GM21717 (cell line): ENCODE results near the gene HMGXB3.
A peak's percentile ranks its signal among the peaks of the same experiment; 100 is the strongest.
"Not testable (repeated sequence)": the region's sequence is repeated elsewhere in the genome, so short reads cannot be mapped to it uniquely, and the experiment has no call there.

Experiments
- ATAC-seq: cut with Tn5 transposase; IDR thresholded peaks from one replicate; pipeline ENCODE4 v1.9.1; 2021; ENCODE audit warnings: mild to moderate bottlenecking, moderate library complexity; ENCODE audit not compliant: unreplicated experiment

Gene HMGXB3

DNA sequence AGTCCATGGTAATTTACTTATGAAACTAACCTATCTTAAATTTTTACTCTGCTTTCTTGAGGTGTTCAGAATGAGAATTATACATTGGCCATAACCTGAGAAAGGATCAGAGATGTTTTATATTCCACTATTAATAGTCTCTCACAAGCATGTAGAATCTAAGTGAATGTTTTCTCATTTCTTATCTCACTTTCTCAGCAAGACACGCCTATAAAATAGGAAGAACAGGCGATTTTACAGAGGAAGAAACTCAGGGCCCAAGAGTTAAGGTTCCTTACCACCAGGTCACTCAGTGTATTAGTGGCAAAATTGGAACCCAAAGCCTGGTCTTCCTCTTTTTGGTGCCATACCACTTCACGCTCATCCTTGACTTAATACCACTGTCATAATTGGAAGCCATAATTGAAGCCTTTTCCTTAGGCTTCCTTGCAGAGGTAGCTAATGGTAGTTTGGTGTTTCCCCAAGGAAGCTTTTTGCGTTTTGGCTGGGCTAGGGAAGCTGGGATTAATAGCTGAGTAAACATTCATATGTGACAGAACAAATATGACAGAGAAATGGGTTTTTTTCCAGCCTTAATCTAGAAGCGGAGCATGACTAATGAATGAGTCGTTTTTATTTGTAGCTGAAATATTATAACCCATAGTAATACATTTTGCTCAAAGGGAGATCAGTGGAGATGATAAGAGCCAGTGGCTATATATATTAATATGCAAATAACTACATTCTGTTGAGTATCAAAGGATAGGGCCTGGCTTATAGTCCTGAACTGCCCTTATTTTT, 16.9 kb downstream of the HMGXB3 start:
- ATAC-seq, result no peak

GRCh38 chr5:150020249-150020648, 19.7 kb downstream of the HMGXB3 start:
- no peak for ATAC-seq

GRCh38 chr5:150021491-150022157, 21.1 kb downstream of the HMGXB3 start:
- ATAC-seq, result no peak

- ATAC-seq, result no peak
These were observed 21.6 kb downstream of the HMGXB3 start for GRCh38 chr5:150022158-150022531.

GRCh38 chr5:150022681-150023080, 22.1 kb downstream of the HMGXB3 start:
- no peak for ATAC-seq

- no peak for ATAC-seq
These were observed 22.6 kb downstream of the HMGXB3 start for GRCh38 chr5:150023136-150023535.

GRCh38 chr5:150024346-150024984, 23.9 kb downstream of the HMGXB3 start:
- no peak for ATAC-seq

- ATAC-seq, result no peak
These were observed 26.2 kb downstream of the HMGXB3 start for GRCh38 chr5:150026682-150027172.

- not testable (repeated sequence) for ATAC-seq
These were observed 27.5 kb downstream of the HMGXB3 start for GRCh38 chr5:150028047-150028446.

DNA sequence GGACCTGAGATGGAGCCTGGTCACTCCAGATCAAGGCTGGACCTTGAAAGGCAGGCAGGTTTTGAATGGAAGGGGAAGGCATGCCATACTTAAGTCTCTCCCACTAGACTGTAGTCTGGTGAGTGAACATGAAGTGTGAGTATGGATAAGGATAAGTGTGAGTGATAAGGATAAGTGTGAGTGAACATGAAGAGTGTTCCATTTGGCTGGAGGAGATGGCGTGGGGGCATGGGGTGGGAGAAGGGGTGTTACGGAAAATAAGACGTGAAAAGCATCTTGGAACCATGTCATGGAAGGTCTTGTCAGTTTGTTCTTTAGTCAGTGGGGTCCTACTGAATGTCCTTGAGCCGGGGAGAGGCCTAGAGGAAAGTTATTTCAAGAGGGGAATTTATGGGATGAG, 32.8 kb downstream of the HMGXB3 start:
- no peak for ATAC-seq

DNA sequence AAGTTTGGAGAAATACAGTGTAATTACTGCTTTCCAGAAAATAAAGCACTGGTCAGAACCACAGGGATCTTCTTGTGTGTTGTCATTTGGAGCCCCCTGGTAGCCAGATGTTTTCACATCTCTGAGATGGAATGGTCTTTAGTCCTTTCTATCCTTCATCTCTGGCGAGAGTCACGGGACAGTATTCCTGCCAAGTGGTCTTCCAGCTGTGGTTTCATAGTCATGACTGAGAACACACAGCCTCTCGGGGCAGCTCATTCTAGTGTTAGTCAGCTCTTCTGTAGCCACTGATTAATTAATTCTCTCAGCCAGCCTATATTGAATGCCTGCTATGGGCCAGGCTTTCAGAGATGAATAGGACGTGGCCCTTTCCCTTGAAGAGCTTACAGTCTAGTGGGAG, 34.1 kb downstream of the HMGXB3 start:
- no peak for ATAC-seq

DNA sequence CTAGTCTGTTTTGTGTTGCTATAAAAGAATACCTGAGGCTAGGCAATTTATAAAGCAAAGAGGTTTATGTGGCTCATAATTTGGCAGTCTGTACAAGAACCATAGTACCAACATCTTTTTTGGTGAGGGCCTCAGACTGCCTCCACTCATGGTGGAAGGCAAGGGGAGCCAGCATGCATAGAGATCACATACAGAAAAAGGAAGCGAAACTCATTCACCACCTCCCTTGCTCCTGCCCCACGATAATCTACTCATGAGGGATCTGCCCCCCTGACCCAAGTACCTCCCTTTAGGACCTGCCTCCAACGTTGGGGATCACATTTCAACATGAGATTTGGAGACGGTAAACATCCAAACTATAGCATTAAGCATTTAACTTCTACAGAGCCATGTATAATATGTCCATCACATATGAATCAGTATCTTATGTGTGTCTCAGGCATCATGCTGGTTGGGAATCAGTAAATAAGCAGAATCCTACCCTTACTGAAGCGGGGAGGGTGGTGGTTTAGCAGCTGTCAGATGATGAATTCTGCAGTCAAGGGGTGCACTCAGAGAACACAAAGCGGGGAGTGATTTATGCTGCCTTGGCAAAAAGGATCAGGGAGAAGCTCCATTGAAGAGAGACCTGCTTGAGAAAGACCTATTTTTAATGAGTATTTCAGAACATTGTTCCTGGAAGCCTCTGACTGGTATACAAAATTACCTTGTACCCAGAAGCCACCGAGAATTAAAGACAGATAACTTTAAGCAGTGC, 34.8 kb downstream of the HMGXB3 start:
- peak; percentile 97 for ATAC-seq

GRCh38 chr5:150036513-150036912, 36.0 kb downstream of the HMGXB3 start:
- no peak for ATAC-seq

DNA sequence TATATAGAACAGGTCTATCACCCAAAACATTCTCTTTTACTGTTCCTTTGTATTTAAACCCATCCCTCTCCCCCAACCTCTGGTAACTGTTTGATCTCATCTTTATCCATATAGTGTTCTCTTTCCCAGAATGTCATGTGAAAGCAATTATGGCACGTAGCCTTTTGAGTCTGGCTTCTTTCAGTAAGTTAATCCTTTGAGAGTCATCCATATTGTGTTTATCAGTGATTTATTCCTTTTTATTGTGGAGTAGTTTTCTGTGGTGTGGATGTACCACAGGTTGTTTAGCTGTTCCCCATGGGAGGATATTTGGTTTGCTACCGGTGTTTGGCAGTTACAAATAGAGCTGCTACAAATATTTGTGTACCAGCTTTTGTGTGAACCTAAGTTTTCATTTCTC, 38.0 kb downstream of the HMGXB3 start:
- ATAC-seq, result no peak

GRCh38 chr5:150042459-150042858, 41.9 kb downstream of the HMGXB3 start:
- no peak for ATAC-seq

DNA sequence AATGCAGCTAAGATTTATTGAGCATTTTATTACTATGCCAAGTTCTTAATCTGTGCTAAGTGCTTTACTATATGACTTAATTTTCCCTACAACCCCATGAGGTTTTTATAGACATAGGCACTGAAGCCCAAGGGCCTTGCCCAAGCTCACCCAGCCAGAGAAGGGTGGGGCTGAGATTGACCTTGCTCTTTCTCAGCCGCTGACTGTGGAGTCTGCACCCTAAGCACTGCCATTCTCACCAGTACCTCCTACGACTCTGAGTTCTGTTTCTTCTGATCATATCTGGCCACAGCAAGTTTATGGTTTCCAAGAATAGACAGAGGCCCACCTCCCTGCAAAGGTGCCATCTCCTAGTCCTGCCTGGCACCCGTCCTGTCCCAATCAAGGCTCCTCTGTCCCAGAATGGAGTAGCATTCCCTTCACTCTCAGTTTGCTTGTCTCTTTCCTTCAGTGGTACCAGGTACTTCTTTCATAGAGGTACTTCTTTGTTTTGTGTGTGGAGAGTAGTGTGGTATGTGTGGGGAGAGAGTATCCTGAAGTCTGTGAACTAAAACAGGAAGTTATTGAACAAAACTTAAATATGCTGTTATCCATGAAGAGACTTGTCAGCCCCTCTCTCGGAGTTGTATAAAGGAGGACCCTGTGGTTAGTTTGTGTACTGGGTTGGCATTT, 43.3 kb downstream of the HMGXB3 start:
- ATAC-seq, result no peak

DNA sequence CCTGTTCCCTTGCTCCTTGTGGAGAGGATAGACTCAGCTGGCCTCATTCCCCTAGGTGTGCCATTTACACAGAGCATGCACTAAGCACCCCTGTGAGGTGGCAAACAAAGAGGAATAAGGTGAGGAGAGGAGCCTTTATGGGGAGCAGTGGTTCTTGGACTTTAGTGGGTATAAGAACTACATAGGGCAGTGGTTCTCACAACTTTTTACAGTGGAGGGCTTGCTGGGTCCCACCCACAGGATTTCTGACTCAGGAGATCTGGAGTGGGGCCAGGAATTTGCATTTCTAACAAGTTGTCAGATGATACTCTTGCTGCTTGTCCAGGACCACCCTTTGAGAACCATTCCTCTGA, 43.8 kb downstream of the HMGXB3 start:
- no peak for ATAC-seq

- no peak for ATAC-seq
These were observed 44.2 kb downstream of the HMGXB3 start for GRCh38 chr5:150044712-150045111.

GRCh38 chr5:150045549-150045948, 45.0 kb downstream of the HMGXB3 start:
- ATAC-seq, result no peak

DNA sequence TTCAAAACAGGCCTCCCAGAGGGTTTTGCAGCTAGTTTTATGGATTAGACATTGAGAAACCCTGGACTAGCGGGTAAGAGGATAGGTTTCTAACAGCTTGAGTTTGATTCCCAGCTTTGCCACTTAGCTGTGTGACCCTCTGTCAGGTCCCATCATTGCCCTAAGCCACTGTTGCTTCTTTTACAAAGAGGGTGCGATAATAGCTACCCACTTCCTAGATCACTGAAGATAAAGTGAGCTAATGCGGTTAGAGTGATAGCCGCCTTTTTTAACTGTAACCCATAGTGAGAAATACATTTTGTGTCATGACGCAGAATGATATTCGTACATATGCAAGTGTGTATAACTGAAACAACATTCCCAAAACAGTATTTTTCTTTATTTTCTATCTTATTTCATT, 45.5 kb downstream of the HMGXB3 start:
- ATAC-seq, result no peak
